Panc1 (cell line): ENCODE measurements around the gene LIPH. TPM values are rescaled to one million over a fixed set of nuclear protein-coding genes. Genes with fewer than 3 reads are reported as not detected.
"Not testable (repeated sequence)": the region's sequence is repeated elsewhere in the genome, so short reads cannot be mapped to it uniquely, and the experiment has no call there.

Experiments used
- ATAC-seq: fragments of 200-7000 bp; cut with Tn5 transposase; 2 replicates; pipeline ENCODE4 v1.9.1; 2020; ENCODE audit warnings: mild to moderate bottlenecking, moderate library complexity
- BruUV-seq: library from RNA; stranded (reverse); fragments of 400-500 nt; replicated peaks from 2 replicates; lab custom pipeline; 2021; lab: Mats Ljungman, UMichigan
- CTCF ChIA-PET: fragments of 300-600 bp; sonication (Branson Sonifier 250); formaldehyde crosslinking; loops from one replicate; lab custom pipeline; 2022; ENCODE audit warnings: antibody characterized with exemption; lab: Charles Lee
- POLR2A ChIA-PET: fragments of 300-600 bp; sonication (Branson Sonifier 250); formaldehyde crosslinking; loops from one replicate; lab custom pipeline; 2022; ENCODE audit warnings: antibody characterized with exemption; lab: Charles Lee
- DNase-seq: peaks from one replicate; pipeline ENCODE4 v3.0.0-alpha.2; 2010; ENCODE audit warnings: low read depth, low spot score
- H3K27ac ChIP-seq: 2 replicates; pipeline ENCODE4 v1.5.1; 2011; ENCODE audit warnings: mild to moderate bottlenecking, low read length, inconsistent platforms
- H3K27me3 ChIP-seq: fragments of 200-500 bp; sonication (Bioruptor generic); 2 replicates; pipeline ENCODE4 v1.6.0; 2014; ENCODE audit warnings: low read length, inconsistent platforms; ENCODE audit not compliant: control insufficient read depth, insufficient read depth
- H3K36me3 ChIP-seq: fragments of 200-500 bp; sonication (Bioruptor generic); 2 replicates; pipeline ENCODE4 v1.5.1; 2014; ENCODE audit warnings: inconsistent platforms, mild to moderate bottlenecking, low read length, moderate library complexity; ENCODE audit not compliant: control insufficient read depth, insufficient read depth
- H3K4me1 ChIP-seq: 2 replicates; pipeline ENCODE4 v1.5.1; 2011; ENCODE audit warnings: inconsistent platforms, mild to moderate bottlenecking, low read length, moderate library complexity; ENCODE audit not compliant: control insufficient read depth, insufficient read depth
- H3K4me3 ChIP-seq, 2 experiments: 2 replicates each; pipeline ENCODE4 v1.5.1; 2011 to 2012; ENCODE audit warnings: low read depth in 2 of 2, low read length in 2 of 2, mild to moderate bottlenecking in 2 of 2, inconsistent platforms in 1 of 2, moderate library complexity in 1 of 2
- H3K9me3 ChIP-seq: fragments of 200-500 bp; sonication (Bioruptor generic); 2 replicates; pipeline ENCODE4 v1.5.1; 2014; ENCODE audit warnings: low read depth, mild to moderate bottlenecking, inconsistent platforms, low read length, moderate library complexity; ENCODE audit not compliant: control insufficient read depth, insufficient read depth
- POLR2AphosphoS5 ChIP-seq: IDR thresholded peaks from 2 replicates; pipeline ENCODE4 v1.6.1; 2012; ENCODE audit warnings: mild to moderate bottlenecking, low read depth, low read length, moderate library complexity
- SIN3A ChIP-seq: IDR thresholded peaks from 2 replicates; pipeline ENCODE4 v1.6.1; 2012; ENCODE audit warnings: low read depth, mild to moderate bottlenecking, low read length, moderate library complexity, borderline replicate concordance; ENCODE audit not compliant: insufficient read depth
- TCF7L2 ChIP-seq: IDR thresholded peaks from 2 replicates; pipeline ENCODE4 v1.6.1; 2011; ENCODE audit warnings: mild to moderate bottlenecking, low read depth, low read length, inconsistent platforms
- in situ Hi-C: cut with HindIII; loops from 2 replicates; pipeline ENCODE4 v1.10.0; 2016; ENCODE audit warnings: low sequenced_read_pairs, low pct_unique_long_range_greater_than_20kb
- intact Hi-C: fragments of 100-400 bp; cut with micrococcal nuclease; formaldehyde crosslinking; loops from one replicate; pipeline ENCODE4 v1.10.0; 2022; ENCODE audit not compliant: unreplicated experiment
- total RNA-seq: library from RNA; stranded (reverse); gene quantifications from one replicate; pipeline ENCODE4 v1.2.1, GENCODE V29; 2021; ENCODE audit not compliant: unreplicated experiment
- TF ChIP-seq, protein P1 (sequence below): fragments of 450-650 bp; IDR thresholded peaks from 2 replicates; pipeline ENCODE4 v1.5.1; 2017; ENCODE audit warnings: mild to moderate bottlenecking
- TF ChIP-seq, protein P2 (sequence below), 2 experiments: IDR thresholded peaks; 2 replicates each; pipeline ENCODE4 v1.6.1; 2011 to 2012; ENCODE audit warnings: low read depth in 2 of 2, control low read depth in 1 of 2, low read length in 1 of 2, mild to moderate bottlenecking in 1 of 2, moderate library complexity in 1 of 2; ENCODE audit not compliant: insufficient read depth in 1 of 2

LIPH gene
- total RNA-seq, 1 experiment from 2014 or later: 19.9 TPM

DNA sequence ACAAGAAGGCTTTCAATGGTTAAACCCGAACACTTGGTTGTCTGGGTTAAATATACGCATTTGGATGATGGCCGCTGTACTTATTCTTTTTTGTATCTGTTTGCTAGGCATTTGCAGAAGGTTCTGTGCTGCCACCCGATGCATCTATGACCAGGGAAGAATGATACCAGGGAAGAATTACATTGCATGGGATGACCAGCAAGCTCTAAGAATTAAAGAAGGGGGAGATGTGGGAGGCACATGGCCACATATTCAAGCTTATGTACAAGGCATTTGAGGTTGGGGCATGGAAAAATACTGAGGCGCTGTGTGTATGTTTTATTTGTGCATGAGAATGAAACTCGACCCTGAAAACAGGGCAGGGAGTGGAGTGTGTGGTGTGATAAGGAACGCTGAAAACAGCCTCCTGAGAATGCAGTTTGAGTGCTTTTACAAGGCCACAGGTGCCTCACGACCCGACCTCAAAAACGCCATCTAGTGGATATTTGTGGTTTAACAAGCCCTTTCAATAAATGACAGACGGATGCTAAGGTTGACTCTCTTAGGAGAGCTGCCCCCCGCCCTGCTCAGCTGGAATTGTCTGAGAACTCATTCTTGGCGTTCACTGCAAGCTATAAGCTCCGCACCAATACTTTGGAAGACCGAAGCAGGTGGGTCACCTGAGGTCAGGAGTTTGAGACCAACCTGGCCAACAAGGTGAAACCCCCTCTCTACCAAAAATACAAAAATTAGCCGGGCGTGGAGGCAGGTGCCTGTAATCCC is 22.9 kb upstream of the LIPH start:
- intact Hi-C loops: loop anchor here (5.0 kb wide), 1 partner anchor 113 kb away; no protein-coding TSS in a partner anchor
- in situ Hi-C loops, BruUV-seq, H3K4me3 ChIP-seq, H3K4me1 ChIP-seq, H3K36me3 ChIP-seq, H3K9me3 ChIP-seq, POLR2A ChIA-PET, H3K27me3 ChIP-seq, H3K27ac ChIP-seq, DNase-seq: not testable (repeated sequence)
- CTCF ChIA-PET: interaction anchor here (0.5 to 1.3 kb wide), 5 partner anchors 8 to 236 kb away, joined by 3 to 7 read pairs (median 4); no protein-coding TSS in a partner anchor
- TF ChIP-seq, protein P1, sequence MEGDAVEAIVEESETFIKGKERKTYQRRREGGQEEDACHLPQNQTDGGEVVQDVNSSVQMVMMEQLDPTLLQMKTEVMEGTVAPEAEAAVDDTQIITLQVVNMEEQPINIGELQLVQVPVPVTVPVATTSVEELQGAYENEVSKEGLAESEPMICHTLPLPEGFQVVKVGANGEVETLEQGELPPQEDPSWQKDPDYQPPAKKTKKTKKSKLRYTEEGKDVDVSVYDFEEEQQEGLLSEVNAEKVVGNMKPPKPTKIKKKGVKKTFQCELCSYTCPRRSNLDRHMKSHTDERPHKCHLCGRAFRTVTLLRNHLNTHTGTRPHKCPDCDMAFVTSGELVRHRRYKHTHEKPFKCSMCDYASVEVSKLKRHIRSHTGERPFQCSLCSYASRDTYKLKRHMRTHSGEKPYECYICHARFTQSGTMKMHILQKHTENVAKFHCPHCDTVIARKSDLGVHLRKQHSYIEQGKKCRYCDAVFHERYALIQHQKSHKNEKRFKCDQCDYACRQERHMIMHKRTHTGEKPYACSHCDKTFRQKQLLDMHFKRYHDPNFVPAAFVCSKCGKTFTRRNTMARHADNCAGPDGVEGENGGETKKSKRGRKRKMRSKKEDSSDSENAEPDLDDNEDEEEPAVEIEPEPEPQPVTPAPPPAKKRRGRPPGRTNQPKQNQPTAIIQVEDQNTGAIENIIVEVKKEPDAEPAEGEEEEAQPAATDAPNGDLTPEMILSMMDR: peak; percentile 90
- ATAC-seq: peak; percentile 96

DNA sequence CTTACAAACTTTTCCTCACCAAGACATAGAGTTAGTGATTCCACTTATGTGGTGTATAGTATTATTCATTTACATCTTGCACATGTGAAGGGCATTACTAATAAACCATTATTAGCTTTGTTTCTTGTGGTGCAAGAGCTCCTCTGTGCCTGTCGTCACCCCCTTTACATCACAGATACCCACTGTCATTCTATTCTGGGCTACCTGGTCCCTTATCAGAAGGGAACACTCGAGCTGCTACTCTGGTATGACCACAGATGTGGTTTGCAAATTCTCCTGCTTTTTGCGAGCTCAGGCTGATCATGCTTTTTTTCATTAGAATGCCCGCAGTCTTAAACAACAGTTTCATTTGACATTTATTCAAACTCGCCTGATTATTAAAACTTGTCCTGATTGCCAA is 19.8 kb upstream of the LIPH start:
- Histone ChIP-seq H3K4me3 (no peak overlapping the region), H3K9me3 (peaks cover 9% of the 10 kb centered on the region; the same call in 1 of the 2 replicates), H3K27ac (no peak overlapping the region), H3K36me3 (no peaks in the 10 kb centered on the region), H3K4me1 (peaks cover 4% of the 10 kb centered on the region; the same call in 1 of the 2 replicates), H3K27me3 (no peaks in the 10 kb centered on the region; the same call in 1 of the 2 replicates)
- ChIA-PET CTCF (interaction anchor here (0.5 to 1.2 kb wide), 2 partner anchors 53 to 89 kb away, joined by 3 to 8 read pairs; no protein-coding TSS in a partner anchor), POLR2A (no interaction called here)
- ATAC-seq: no peak
- no peak for DNase-seq
- in situ Hi-C loops: no loop called here
- intact Hi-C loops: no loop called here
- no TSS peak for BruUV-seq
- TF ChIP-seq POLR2AphosphoS5: no peak
- TF ChIP-seq, protein P1: no peak
- no peak for TF ChIP-seq SIN3A
- no peak for TF ChIP-seq TCF7L2
- TF ChIP-seq, protein P2, sequence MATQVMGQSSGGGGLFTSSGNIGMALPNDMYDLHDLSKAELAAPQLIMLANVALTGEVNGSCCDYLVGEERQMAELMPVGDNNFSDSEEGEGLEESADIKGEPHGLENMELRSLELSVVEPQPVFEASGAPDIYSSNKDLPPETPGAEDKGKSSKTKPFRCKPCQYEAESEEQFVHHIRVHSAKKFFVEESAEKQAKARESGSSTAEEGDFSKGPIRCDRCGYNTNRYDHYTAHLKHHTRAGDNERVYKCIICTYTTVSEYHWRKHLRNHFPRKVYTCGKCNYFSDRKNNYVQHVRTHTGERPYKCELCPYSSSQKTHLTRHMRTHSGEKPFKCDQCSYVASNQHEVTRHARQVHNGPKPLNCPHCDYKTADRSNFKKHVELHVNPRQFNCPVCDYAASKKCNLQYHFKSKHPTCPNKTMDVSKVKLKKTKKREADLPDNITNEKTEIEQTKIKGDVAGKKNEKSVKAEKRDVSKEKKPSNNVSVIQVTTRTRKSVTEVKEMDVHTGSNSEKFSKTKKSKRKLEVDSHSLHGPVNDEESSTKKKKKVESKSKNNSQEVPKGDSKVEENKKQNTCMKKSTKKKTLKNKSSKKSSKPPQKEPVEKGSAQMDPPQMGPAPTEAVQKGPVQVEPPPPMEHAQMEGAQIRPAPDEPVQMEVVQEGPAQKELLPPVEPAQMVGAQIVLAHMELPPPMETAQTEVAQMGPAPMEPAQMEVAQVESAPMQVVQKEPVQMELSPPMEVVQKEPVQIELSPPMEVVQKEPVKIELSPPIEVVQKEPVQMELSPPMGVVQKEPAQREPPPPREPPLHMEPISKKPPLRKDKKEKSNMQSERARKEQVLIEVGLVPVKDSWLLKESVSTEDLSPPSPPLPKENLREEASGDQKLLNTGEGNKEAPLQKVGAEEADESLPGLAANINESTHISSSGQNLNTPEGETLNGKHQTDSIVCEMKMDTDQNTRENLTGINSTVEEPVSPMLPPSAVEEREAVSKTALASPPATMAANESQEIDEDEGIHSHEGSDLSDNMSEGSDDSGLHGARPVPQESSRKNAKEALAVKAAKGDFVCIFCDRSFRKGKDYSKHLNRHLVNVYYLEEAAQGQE (IDR thresholded peaks at IDR 0.05; ENCODE audit: insufficient read depth in 1 of 2, low read depth in 2 of 2, low read length in 1 of 2): no peak
